Heart left ventricle (tissue), 16 donors: Measurements from ENCODE around the gene LIMD2. TPM values are rescaled to one million over a fixed set of nuclear protein-coding genes. Genes with fewer than 3 reads are reported as not detected.

Experiments used
- ATAC-seq, 4 donors: fragments of 200-7000 bp; cut with Tn5 transposase; one replicate each; pipeline ENCODE4 v1.9.1; 2020 to 2022; ENCODE audit warnings: moderate library complexity in 4 of 4, mild to moderate bottlenecking in 3 of 4, moderate number of reproducible peaks in 1 of 4
- DNase-seq, 5 donors: peaks; one replicate each; pipeline ENCODE4 v3.0.0-alpha.2; 2020
- H3K27ac ChIP-seq, 12 donors: fragments of 200-600 bp; sonication (generic) in 4 of 12; one replicate each; pipeline versions ENCODE4 v1.5.0 to v1.8.0; 2016 to 2022; ENCODE audit warnings: mild to moderate bottlenecking in 2 of 12
- H3K27me3 ChIP-seq, 9 donors: fragments of 200-600 bp; sonication (generic) in 2 of 9; one replicate each; pipeline versions ENCODE4 v1.5.1 to v1.8.0; 2016 to 2022; ENCODE audit warnings: mild to moderate bottlenecking in 3 of 9
- H3K36me3 ChIP-seq, 9 donors: fragments of 200-600 bp; sonication (generic) in 2 of 9; one replicate each; pipeline versions ENCODE4 v1.5.0 to v1.8.0; 2018 to 2022; ENCODE audit warnings: mild to moderate bottlenecking in 2 of 9
- H3K4me1 ChIP-seq, 12 donors: fragments of 200-600 bp; sonication (generic) in 4 of 12; one replicate each; pipeline versions ENCODE4 v1.5.0 to v1.8.0; 2016 to 2022; ENCODE audit warnings: mild to moderate bottlenecking in 3 of 12
- H3K4me3 ChIP-seq, 12 donors: fragments of 200-600 bp; sonication (generic) in 4 of 12; one replicate each; pipeline versions ENCODE4 v1.5.0 to v1.8.0; 2017 to 2022; ENCODE audit warnings: mild to moderate bottlenecking in 9 of 12, moderate library complexity in 4 of 12
- H3K9me3 ChIP-seq, 12 donors: fragments of 200-600 bp; sonication (generic) in 4 of 12; one replicate each; pipeline versions ENCODE4 v1.5.0 to v1.8.0; 2016 to 2022; ENCODE audit warnings: mild to moderate bottlenecking in 1 of 12
- CTCF ChIP-seq, 12 donors: fragments of 200-600 bp; sonication (generic) in 4 of 12; IDR thresholded peaks; one replicate each; pipeline versions ENCODE4 v1.5.0 to v1.8.0; 2018 to 2022; ENCODE audit warnings: antibody characterized with exemption in 12 of 12, mild to moderate bottlenecking in 5 of 12
- POLR2A ChIP-seq, 2 donors: fragments of 450-650 bp; IDR thresholded peaks; one replicate each; pipeline ENCODE4 v1.6.1; 2017; ENCODE audit warnings: antibody characterized with exemption in 2 of 2, mild to moderate bottlenecking in 2 of 2, moderate library complexity in 2 of 2
- WGBS, 4 donors: extraction: QIAGEN DNeasy Blood & Tissue Kit in 2 of 4; methylation state at CpG; one replicate each; pipeline versions ENCODE4 v1.1.5 to v1.1.7; 2013 to 2018; 5-methylcytosine and 5-hydroxymethylcytosine counted together
- intact Hi-C, 10 donors: fragments of 100-400 bp; cut with DNase I; formaldehyde crosslinking; loops; one replicate each; pipeline versions ENCODE4 v1.11.1 to v1.14.2; 2022
- polyA plus RNA-seq, 2 donors: library from polyadenylated mRNA; stranded (reverse); fragments of 200-250 nt; gene quantifications; one replicate each; pipeline ENCODE4 v1.2.3, GENCODE V29; 2013
- total RNA-seq, 9 donors: library from RNA; depleted of rRNA in 2 of 9; stranded (reverse); fragments of >200 nt in 2 of 9; fragmentation: NEBNext Ultra II Directional in 3 of 9; extraction: Animal tissue kit (Norgen Biotek cat#: 25700) in 3 of 9; gene quantifications; one replicate each; pipeline versions ENCODE4 v1.1.0 to v1.2.4, GENCODE V29; 2016 to 2023
- donor health status: ischemic (EF 13 %, LVEDD 7.1; RV severe dilation, severe dysfunction).
- donor health status: healthy with polysubstance abuse.
- donor health status: DM: no; HTN: yes; CAD: no.
- donor health status: DM: no; HTN: no; CAD: no.
- donor health status: ischemic (EF 25% LVEDD 6.9; RV normal size, moderate dysfunction).
- donor health status: ischemic (EF 25% LVEDD 5.7; RV mildly dilated, moderate dysfunction).
- donor health status: healthy.
- donor health status: DM: yes; HTN: yes; CAD: no.
- donor health status: ischemic (EF 35%, LVEDD 5.7; RV mildly dilated, moderate dysfunction).
- donor health status: nonischemic (EF 11% LVEDD 7.7; RV severe dilation, severe dysfunction).
- donor health status: DM: yes; HTN: yes; CAD: no.
- donor health status: PGD.
- donor health status: ischemic (EF 29% LVEDD 5.4; RV normal size, mild dysfunction).
- donor health status: nonischemic (EF 23%, LVEDD 6.1; RV moderate dilation, normal function).

Gene LIMD2
- total and polyA plus RNA-seq, 11 donors: 1.9 to 48.0 (median 3.5) TPM

GRCh38 chr17:63692195-63692816 lies 7.6 kb downstream of the LIMD2 start:
- 92 to 94% (median 93%) methylated on average over 11 of the region's 11 CpGs for WGBS, 4 donors

GRCh38 chr17:63689479-63689878 lies 10.4 kb downstream of the LIMD2 start:
- Histone ChIP-seq H3K27me3 (no peaks in the 10 kb centered on the region), H3K36me3 (peaks cover 0 to 96% (median 90%) of the 10 kb centered on the region in 9 donors), H3K9me3 (no peaks in the 10 kb centered on the region), H3K4me1 (peaks cover 0 to 11% (median 6%) of the 10 kb centered on the region in 12 donors), H3K4me3 (no peak overlapping the region), H3K27ac (no peak overlapping the region)
- TF ChIP-seq CTCF (IDR thresholded peaks at IDR 0.05) (no peak), POLR2A (IDR thresholded peaks at IDR 0.05) (no peak)
- no peak for ATAC-seq
- no peak for DNase-seq
- intact Hi-C loops: loop anchor here in 1 of 10 donors (10.0 kb wide), 1 partner anchor 265 kb away; no protein-coding TSS in a partner anchor
- WGBS, 4 donors: 96 to 98% (median 97%) methylated on average over 14 of the region's 14 CpGs

More at GRCh38 chr17:63692195-63692816, 7.6 kb downstream of the LIMD2 start:
- H3K27ac ChIP-seq: no peak overlapping the region
- peaks cover 0 to 24% (median under 1%) of the 10 kb centered on the region in 12 donors for H3K4me1 ChIP-seq
- H3K36me3 ChIP-seq: peaks cover 0 to 94% (median 80%) of the 10 kb centered on the region in 9 donors
- intact Hi-C loops: loop anchor here in 2 of 10 donors (10.0 kb wide), 2 partner anchors 58 to 68 kb away; partner anchors contain the start of gene MAP3K3 (in 1 of the 2)
- DNase-seq (no peak), ATAC-seq (no peak)
- no peaks in the 10 kb centered on the region for H3K27me3 ChIP-seq
- no peaks in the 10 kb centered on the region for H3K9me3 ChIP-seq
- H3K4me3 ChIP-seq: no peak overlapping the region
- TF ChIP-seq CTCF (IDR thresholded peaks at IDR 0.05): no peak
- no peak for TF ChIP-seq POLR2A (IDR thresholded peaks at IDR 0.05)

- WGBS, 4 donors: 84 to 89% (median 88%) methylated on average over 11 to 12 of the region's 12 CpGs
- DNase-seq (no peak), ATAC-seq (no peak)
- Histone ChIP-seq H3K27me3 (no peaks in the 10 kb centered on the region), H3K4me1 (peaks cover 0 to 11% (median 6%) of the 10 kb centered on the region in 12 donors), H3K4me3 (no peak overlapping the region), H3K36me3 (peaks cover 0 to 96% (median 88%) of the 10 kb centered on the region in 9 donors), H3K9me3 (no peaks in the 10 kb centered on the region), H3K27ac (no peak overlapping the region)
- no peak for TF ChIP-seq POLR2A (IDR thresholded peaks at IDR 0.05)
- no peak for TF ChIP-seq CTCF (IDR thresholded peaks at IDR 0.05)
- intact Hi-C loops: loop anchor here in 1 of 10 donors (10.0 kb wide), 1 partner anchor 264 kb away; no protein-coding TSS in a partner anchor
These were observed 11.4 kb downstream of the LIMD2 start for GRCh38 chr17:63688396-63689020.

DNA sequence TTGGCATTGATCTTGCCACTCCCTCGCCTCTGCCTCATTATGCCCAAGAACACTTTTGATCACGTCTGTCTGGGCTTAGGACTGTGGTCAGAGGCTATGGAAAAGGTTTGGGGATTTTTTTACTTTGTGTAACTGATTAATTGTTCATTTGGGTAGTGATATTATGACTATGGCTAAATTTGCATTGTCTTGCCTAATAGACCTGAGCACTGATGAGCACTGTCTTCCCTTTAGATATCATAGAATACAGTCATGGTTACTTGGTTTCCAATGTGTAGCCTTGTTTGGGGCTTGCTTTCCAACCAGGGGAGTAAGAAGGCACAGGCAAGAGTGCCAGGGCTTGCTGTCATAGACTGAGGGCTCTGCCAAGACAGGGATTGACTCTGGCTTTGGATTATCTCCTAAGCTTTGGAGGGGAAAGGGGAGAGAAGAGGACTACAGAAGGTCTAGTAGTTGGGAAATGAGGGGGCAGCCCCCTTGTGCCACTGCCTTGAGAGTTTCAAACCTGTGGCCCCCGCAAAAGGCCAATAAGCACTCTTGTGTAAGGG lies 13.7 kb downstream of the LIMD2 start:
- H3K27ac ChIP-seq: no peak overlapping the region
- intact Hi-C loops: loop anchor here in 1 of 10 donors (10.0 kb wide), 1 partner anchor 261 kb away; no protein-coding TSS in a partner anchor
- DNase-seq (no peak), ATAC-seq (peak in 1 of 4 donors; percentile 20)
- no peaks in the 10 kb centered on the region for H3K9me3 ChIP-seq
- H3K27me3 ChIP-seq: no peaks in the 10 kb centered on the region
- TF ChIP-seq POLR2A (IDR thresholded peaks at IDR 0.05): no peak
- TF ChIP-seq CTCF (IDR thresholded peaks at IDR 0.05): no peak
- no peak overlapping the region for H3K4me3 ChIP-seq
- H3K36me3 ChIP-seq: peaks cover 0 to 96% (median 88%) of the 10 kb centered on the region in 9 donors
- H3K4me1 ChIP-seq: peaks cover 0 to 22% (median 9%) of the 10 kb centered on the region in 12 donors
- whole genome bisulfite sequencing, 4 donors: 96 to 99% (median 98%) methylated on average over 3 of the region's 3 CpGs
